Epithelial cell of esophagus (primary cell): ENCODE results near the gene ELOA.

Experiments used
- DNase-seq: peaks from one replicate; pipeline ENCODE4 v3.0.0; 2010; ENCODE audit warnings: low read depth
- H3K4me3 ChIP-seq: 2 replicates; pipeline ENCODE4 v1.5.1; 2011; ENCODE audit warnings: mild to moderate bottlenecking, low read length, control low read depth
- TF ChIP-seq, protein P1 (sequence below): IDR thresholded peaks from 2 replicates; pipeline ENCODE4 v1.5.1; 2011; ENCODE audit warnings: low read depth, mild to moderate bottlenecking, low read length, control low read depth, inconsistent platforms; ENCODE audit not compliant: insufficient read depth; ENCODE audit errors: missing control alignments

ELOA gene

DNA sequence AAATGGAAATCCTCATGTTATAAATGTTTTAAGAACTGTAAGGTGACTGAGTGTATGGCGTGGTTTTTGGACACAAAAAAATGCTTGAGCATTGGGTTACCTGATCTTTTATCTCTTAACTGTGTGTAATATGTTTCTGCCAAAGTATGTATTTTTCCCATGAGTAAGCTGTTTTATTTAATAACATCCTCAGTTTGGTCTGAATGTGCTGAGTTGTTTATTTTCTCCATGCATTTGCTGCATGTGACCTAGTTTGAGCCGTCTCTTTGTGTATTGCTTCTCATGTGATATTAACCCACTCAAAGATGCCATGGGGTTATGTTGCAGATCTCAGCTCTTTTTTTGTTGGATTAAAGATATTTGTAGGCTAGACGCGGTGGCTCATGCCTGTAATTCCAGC lies 41.6 kb downstream of the ELOA start:
- H3K4me3 ChIP-seq: no peak overlapping the region
- DNase-seq: no peak
- TF ChIP-seq, protein P1, sequence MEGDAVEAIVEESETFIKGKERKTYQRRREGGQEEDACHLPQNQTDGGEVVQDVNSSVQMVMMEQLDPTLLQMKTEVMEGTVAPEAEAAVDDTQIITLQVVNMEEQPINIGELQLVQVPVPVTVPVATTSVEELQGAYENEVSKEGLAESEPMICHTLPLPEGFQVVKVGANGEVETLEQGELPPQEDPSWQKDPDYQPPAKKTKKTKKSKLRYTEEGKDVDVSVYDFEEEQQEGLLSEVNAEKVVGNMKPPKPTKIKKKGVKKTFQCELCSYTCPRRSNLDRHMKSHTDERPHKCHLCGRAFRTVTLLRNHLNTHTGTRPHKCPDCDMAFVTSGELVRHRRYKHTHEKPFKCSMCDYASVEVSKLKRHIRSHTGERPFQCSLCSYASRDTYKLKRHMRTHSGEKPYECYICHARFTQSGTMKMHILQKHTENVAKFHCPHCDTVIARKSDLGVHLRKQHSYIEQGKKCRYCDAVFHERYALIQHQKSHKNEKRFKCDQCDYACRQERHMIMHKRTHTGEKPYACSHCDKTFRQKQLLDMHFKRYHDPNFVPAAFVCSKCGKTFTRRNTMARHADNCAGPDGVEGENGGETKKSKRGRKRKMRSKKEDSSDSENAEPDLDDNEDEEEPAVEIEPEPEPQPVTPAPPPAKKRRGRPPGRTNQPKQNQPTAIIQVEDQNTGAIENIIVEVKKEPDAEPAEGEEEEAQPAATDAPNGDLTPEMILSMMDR: no peak

DNA sequence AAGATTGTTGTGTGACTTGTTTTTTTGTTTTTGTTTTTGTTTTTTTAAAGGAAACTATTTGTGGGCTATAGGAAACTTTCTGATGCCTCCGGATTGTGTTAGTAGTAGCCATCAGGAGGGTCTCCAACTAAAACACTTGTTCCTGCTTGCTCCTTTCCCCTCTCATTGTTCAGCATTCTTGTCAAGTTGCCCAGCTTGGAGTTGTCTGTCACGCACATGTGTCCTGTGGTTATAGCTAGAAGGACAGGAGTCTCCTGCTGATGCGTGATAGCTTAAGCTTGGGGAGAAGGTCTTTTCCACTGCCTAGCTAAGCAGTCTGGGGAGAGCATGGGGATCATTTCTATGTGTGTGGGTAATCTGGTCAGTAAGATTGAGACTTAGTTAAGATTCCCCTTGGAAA lies 44.4 kb downstream of the ELOA start:
- TF ChIP-seq, protein P1: no peak
- DNase-seq: no peak
- no peak overlapping the region for H3K4me3 ChIP-seq

DNA sequence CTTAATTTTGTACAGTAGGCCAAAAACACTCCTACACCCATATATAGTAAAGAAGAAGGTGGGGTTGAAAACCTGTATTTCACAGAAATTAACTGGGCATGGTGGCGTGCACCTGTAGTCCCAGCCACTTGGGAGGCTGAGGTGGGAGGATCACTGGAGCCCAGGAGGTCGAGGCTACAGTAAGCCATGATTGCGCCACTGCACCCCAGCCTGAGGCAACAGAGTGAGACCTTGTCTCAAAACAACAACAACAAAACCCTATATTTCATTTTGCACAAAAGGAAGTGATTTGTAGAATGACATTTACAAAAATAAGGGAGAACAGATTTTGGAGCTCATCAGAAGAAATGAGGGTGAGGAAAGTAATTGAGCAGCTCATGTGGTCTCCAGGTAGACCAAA lies 45.4 kb downstream of the ELOA start:
- H3K4me3 ChIP-seq: no peak overlapping the region
- no peak for DNase-seq
- TF ChIP-seq, protein P1: no peak

DNA sequence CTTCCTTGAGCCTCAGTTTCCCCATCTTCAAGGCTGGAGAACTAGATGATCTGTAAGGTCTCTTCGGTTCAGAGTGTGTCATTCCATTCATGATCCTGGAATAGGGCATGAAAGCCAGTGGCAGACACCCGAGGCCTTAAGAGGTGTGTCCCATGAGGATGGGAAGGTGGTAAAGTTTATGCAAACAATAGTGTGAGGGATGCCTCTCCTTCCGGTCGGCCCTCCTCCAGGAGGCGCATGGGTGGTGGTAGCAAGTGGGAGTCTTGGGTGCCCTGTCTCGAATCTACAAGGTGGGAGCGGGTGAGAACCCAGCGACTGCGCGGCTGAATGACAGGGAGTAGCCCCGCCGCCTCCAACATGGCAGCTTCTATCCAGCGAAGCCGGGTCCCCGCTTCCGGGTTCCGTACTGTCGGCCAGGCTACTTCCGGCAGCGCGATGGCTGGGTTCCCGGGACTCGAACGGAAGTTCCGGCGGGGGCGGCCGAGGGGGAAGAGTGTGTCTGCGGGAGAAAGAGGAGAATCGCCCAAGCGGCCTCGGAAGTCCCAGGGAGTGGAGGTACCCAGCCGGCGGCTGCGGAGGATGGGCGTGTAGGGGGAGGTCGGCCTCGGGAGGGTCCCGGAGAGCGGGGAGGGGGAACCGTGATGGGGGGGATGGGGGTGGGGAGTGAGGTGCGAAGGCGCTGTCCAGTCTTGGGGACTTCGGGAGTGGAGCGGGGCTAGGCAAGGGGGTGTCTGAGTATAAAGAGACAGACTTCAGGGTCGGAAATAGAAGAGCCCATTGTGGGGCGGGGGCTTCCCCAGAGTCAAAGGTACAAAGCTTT lies 47.6 kb downstream of the ELOA start, which contains the start of gene LYPLA2:
TSS of gene LYPLA2 (plus strand) at position 450 of the 820 bp plus-strand sequence. CDS start 1,538 bp downstream, outside the sequence.
- TF ChIP-seq, protein P1: peak; percentile 11
- DNase-seq: peak; percentile 92
- peak within 1 kb of the TSS; percentile 97 for H3K4me3 ChIP-seq

DNA sequence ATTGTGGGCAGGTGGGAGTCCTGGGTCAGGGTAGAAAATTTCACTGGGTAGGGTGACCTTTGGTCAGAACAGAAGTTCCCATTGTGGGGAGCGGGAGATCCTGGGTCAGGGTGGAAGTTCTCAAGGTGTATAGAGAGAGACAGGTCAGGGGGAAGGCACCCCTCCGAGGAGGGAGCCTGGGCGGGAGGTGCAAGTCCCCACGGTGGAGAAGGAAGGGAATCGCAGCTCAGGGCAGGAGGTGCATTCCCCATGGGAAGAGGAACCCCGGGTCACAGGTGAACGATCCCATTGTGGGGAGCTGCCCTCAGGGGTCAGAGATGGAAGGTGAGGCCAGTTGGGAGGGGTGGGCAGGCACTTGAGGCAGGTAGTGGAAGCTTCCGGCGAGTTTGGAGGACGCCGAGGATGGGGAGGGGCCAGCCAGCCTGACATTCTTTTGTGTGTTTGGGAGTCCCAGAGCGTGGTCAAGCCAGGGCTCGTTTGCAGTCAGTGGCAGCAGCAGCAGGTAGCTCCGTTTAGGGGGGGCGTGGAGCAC lies 48.3 kb downstream of the ELOA start:
- peak overlapping the region; percentile 97 for H3K4me3 ChIP-seq

DNA sequence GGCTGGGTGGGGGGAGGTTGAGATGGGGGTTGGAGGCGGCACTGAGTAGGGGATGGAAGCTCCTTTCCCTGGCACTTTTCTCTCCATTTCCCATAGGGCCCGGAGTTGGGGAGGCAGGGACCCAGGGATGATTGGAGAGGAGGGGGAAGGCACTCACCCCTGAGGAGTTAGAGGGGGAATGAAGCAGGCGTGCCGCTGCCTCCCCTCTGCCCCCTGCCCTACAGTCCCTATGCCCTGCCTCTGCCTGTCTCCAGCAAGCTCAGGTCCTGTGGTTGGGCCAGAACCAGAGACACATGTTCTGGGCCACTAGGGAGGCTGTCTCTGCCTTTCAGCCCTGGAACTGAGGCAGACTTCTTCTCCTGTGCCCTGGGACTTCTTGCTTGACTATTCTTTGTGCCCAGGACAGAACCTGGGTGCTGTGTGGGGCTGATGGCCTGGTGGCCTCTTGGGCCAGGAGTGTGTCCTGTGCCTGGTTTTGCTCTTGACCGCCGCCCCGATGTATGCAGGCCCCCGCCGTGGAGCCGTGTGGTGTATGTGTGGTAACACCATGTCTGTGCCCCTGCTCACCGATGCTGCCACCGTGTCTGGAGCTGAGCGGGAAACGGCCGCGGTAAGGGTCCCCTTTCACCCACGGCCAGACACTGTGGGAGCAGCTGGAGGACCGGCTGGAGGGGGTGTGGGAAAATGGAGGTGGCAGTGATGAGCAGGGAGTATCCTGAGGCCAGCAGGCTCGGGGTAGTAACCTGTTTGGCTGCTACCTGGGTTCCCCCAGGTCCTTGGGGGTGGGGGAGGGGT lies 49.1 kb downstream of the ELOA start:
- peak overlapping the region; percentile 97 for H3K4me3 ChIP-seq
- no peak for DNase-seq
- TF ChIP-seq, protein P1: no peak

More for the DNA sequence above, 48.3 kb downstream of the ELOA start:
- TF ChIP-seq, protein P1: no peak
- DNase-seq: peak; percentile 66
